HepG2 (cell line): ENCODE measurements around the gene GPER1. TPM values are rescaled to one million over a fixed set of nuclear protein-coding genes. Genes with fewer than 3 reads are reported as not detected.

Source experiments
- ADNP ChIP-seq: sonication (generic); formaldehyde crosslinking; IDR thresholded peaks from 2 replicates; pipeline ENCODE4 v1.4.0; 2020; ENCODE audit warnings: missing genetic modification reagents
- CC2D1A ChIP-seq: sonication (generic); formaldehyde crosslinking; IDR thresholded peaks from 2 replicates; pipeline ENCODE4 v1.8.1; 2023; ENCODE audit warnings: mild to moderate bottlenecking, missing genetic modification reagents
- CREB1 ChIP-seq, 2 experiments: fragments of 450-650 bp in 1 of 2; IDR thresholded peaks; 2 replicates each; pipeline ENCODE4 v1.6.1; 2016 to 2017; ENCODE audit warnings: control low read depth in 1 of 2, mild to moderate bottlenecking in 1 of 2, missing compliant biosample characterization in 1 of 2, missing genetic modification characterization in 1 of 2
- FOXC1 ChIP-seq: sonication (generic); formaldehyde crosslinking; IDR thresholded peaks from 2 replicates; pipeline ENCODE4 v1.8.0; 2022; ENCODE audit warnings: mild to moderate bottlenecking, missing genetic modification reagents, borderline replicate concordance
- MED8 ChIP-seq: sonication (generic); formaldehyde crosslinking; IDR thresholded peaks from 2 replicates; pipeline ENCODE4 v1.8.1; 2023; ENCODE audit warnings: mild to moderate bottlenecking, missing genetic modification reagents; ENCODE audit not compliant: insufficient replicate concordance
- MEIS1 ChIP-seq: sonication (generic); formaldehyde crosslinking; IDR thresholded peaks from 2 replicates; pipeline ENCODE4 v1.9.0; 2021; ENCODE audit warnings: mild to moderate bottlenecking, missing genetic modification reagents, moderate library complexity, borderline replicate concordance
- MXI1 ChIP-seq: IDR thresholded peaks from 3 replicates; pipeline ENCODE4 v1.6.1; 2012; ENCODE audit warnings: low read depth, low read length, inconsistent platforms, borderline replicate concordance
- SP1 ChIP-seq, 2 experiments: fragments of 450-650 bp in 1 of 2; sonication (generic) in 1 of 2; formaldehyde crosslinking in 1 of 2; IDR thresholded peaks; 2 replicates each; pipeline versions ENCODE4 v1.4.0 to v1.6.1; 2016 to 2020; ENCODE audit warnings: missing genetic modification reagents in 1 of 2
- U2AF2 ChIP-seq: fragments of 200-400 bp; formaldehyde crosslinking; IDR thresholded peaks from 2 replicates; pipeline ENCODE4 v1.6.1; 2017; ENCODE audit warnings: low read depth, mild to moderate bottlenecking, low read length
- ZC3H4 ChIP-seq: sonication (generic); formaldehyde crosslinking; IDR thresholded peaks from 2 replicates; pipeline ENCODE4 v1.4.0; 2020; ENCODE audit warnings: missing genetic modification reagents, borderline replicate concordance
- ZNF343 ChIP-seq: sonication (generic); formaldehyde crosslinking; IDR thresholded peaks from 2 replicates; pipeline ENCODE4 v1.4.0; 2020; ENCODE audit warnings: mild to moderate bottlenecking, missing genetic modification reagents
- ZNF713 ChIP-seq: sonication (generic); formaldehyde crosslinking; IDR thresholded peaks from 2 replicates; pipeline ENCODE4 v1.4.0; 2020; ENCODE audit warnings: mild to moderate bottlenecking, missing genetic modification reagents
- ZNF720 ChIP-seq: sonication (generic); formaldehyde crosslinking; IDR thresholded peaks from 2 replicates; pipeline ENCODE4 v1.4.0; 2020; ENCODE audit warnings: missing genetic modification reagents
- ZNF879 ChIP-seq: sonication (generic); formaldehyde crosslinking; IDR thresholded peaks from 2 replicates; pipeline ENCODE4 v1.8.1; 2023; ENCODE audit warnings: missing genetic modification reagents
- polyA plus RNA-seq, 8 experiments: library from polyadenylated mRNA; depleted of rRNA in 3 of 8; stranded (reverse) in 7 of 8; unstranded in 1 of 8; fragments of >200 nt; fragmentation: Illumina TruSeq in 4 of 8; extraction: Trizol in 4 of 8; gene quantifications; 2 replicates each; pipeline versions ENCODE4 v1.2.1 to v1.2.3, GENCODE V29; 2011 to 2016; ENCODE audit warnings: low read depth in 4 of 8, missing spikeins in 1 of 8, mixed read lengths in 1 of 8; ENCODE audit not compliant: insufficient read depth in 1 of 8
- total RNA-seq, 5 experiments: library from RNA; depleted of rRNA; stranded (reverse); fragments of >200 nt; fragmentation: Illumina TruSeq; extraction: Trizol; gene quantifications; 2 replicates each; pipeline ENCODE4 v1.2.3, GENCODE V29; 2016; ENCODE audit warnings: low read depth in 1 of 5
- TF ChIP-seq, protein P1 (sequence below): sonication (generic); formaldehyde crosslinking; IDR thresholded peaks from 2 replicates; pipeline ENCODE4 v1.5.0; 2020; ENCODE audit warnings: missing genetic modification reagents
- TF ChIP-seq, protein P2 (sequence below): sonication (generic); formaldehyde crosslinking; IDR thresholded peaks from 2 replicates; pipeline ENCODE4 v1.8.1; 2023; ENCODE audit warnings: mild to moderate bottlenecking, missing genetic modification reagents, borderline replicate concordance
- TF ChIP-seq, protein P3 (sequence below): sonication (generic); formaldehyde crosslinking; IDR thresholded peaks from 2 replicates; pipeline ENCODE4 v1.5.0; 2020; ENCODE audit warnings: missing genetic modification reagents
- TF ChIP-seq, protein P4 (sequence below): sonication (generic); formaldehyde crosslinking; IDR thresholded peaks from 2 replicates; pipeline ENCODE4 v1.5.1; 2020; ENCODE audit warnings: mild to moderate bottlenecking, missing genetic modification reagents, moderate library complexity
- TF ChIP-seq, protein P5 (sequence below): IDR thresholded peaks from 2 replicates; pipeline ENCODE4 v1.6.1; 2016; ENCODE audit warnings: missing biosample characterization, missing genetic modification reagents, low read depth
- TF ChIP-seq, protein P6 (sequence below): fragments of 450-650 bp; IDR thresholded peaks from 2 replicates; pipeline ENCODE4 v1.6.1; 2016

The GPER1 gene
- total and polyA plus RNA-seq, 2 of the 13 experiments (the other 11 are each of a cell fraction or from before 2014, with no cell fraction given) = 12.7 to 19.7 TPM

DNA sequence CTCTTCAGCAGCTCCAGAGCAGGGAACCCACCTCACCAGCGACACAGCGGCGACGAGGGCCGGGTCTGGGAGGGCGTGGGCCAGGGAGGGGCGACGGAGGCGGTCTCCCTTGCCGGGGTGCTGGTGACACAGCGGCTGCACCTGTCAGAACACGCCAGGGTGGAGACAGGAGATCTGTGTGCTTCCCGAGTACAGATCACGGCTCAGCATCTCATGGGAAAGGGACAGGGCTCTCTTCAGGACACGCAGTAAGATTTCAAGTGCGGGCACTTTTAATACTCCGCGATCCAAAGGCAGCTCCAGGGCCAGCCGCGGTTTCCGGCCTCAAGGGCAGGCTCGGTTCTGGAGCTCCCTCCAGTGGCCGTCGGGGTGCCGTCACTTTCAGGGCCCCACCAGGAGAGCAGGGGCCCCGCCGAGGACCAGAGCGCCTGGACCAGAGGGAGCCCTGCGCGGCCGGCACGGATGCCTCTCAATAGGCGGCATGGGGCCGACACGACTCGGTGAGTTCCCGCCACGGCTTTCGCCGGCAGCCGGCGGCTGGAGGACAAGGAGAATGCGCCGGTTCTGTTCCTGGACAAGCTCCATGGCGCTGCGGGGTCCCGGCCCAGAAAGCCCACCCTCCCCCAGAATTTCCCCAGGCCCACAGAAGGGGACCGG is 22.2 kb upstream of the GPER1 start (continued):
- no peak for TF ChIP-seq SP1 (IDR thresholded peaks at IDR 0.05)
- 0 out of 2 replicates have a peak, but pooled peaks have one; percentile 35 for TF ChIP-seq SP1 (CRISPR knock-in tag; IDR thresholded peaks at IDR 0.05)
- TF ChIP-seq, protein P1, sequence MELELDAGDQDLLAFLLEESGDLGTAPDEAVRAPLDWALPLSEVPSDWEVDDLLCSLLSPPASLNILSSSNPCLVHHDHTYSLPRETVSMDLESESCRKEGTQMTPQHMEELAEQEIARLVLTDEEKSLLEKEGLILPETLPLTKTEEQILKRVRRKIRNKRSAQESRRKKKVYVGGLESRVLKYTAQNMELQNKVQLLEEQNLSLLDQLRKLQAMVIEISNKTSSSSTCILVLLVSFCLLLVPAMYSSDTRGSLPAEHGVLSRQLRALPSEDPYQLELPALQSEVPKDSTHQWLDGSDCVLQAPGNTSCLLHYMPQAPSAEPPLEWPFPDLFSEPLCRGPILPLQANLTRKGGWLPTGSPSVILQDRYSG (CRISPR knock-in tag) = no peak
- TF ChIP-seq, protein P2, sequence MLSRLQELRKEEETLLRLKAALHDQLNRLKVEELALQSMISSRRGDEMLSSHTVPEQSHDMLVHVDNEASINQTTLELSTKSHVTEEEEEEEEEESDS (CRISPR knock-in tag) = no peak
- no peak for TF ChIP-seq ZNF713 (CRISPR knock-in tag)
- TF ChIP-seq ZC3H4 = no peak
- TF ChIP-seq, protein P3, sequence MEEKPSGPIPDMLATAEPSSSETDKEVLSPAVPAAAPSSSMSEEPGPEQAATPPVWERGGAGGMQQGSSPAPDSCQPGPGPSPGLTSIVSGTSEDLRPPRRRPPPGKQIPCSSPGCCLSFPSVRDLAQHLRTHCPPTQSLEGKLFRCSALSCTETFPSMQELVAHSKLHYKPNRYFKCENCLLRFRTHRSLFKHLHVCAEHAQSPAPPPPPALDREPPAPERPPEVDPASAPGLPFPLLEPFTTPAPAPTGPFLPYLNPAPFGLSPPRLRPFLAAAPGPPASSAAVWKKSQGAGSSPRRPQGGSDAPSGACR (CRISPR knock-in tag) = 0 out of 2 replicates have a peak, but pooled peaks have one; percentile 41
- no peak; the same call in 2 of the 3 replicates for TF ChIP-seq MXI1
- no peak for TF ChIP-seq U2AF2
- TF ChIP-seq MEIS1 (CRISPR knock-in tag) = no peak
- no peak for TF ChIP-seq CREB1 (IDR thresholded peaks at IDR 0.05)
- TF ChIP-seq CREB1 (CRISPR knock-in tag; IDR thresholded peaks at IDR 0.05) = no peak
- TF ChIP-seq, protein P4, sequence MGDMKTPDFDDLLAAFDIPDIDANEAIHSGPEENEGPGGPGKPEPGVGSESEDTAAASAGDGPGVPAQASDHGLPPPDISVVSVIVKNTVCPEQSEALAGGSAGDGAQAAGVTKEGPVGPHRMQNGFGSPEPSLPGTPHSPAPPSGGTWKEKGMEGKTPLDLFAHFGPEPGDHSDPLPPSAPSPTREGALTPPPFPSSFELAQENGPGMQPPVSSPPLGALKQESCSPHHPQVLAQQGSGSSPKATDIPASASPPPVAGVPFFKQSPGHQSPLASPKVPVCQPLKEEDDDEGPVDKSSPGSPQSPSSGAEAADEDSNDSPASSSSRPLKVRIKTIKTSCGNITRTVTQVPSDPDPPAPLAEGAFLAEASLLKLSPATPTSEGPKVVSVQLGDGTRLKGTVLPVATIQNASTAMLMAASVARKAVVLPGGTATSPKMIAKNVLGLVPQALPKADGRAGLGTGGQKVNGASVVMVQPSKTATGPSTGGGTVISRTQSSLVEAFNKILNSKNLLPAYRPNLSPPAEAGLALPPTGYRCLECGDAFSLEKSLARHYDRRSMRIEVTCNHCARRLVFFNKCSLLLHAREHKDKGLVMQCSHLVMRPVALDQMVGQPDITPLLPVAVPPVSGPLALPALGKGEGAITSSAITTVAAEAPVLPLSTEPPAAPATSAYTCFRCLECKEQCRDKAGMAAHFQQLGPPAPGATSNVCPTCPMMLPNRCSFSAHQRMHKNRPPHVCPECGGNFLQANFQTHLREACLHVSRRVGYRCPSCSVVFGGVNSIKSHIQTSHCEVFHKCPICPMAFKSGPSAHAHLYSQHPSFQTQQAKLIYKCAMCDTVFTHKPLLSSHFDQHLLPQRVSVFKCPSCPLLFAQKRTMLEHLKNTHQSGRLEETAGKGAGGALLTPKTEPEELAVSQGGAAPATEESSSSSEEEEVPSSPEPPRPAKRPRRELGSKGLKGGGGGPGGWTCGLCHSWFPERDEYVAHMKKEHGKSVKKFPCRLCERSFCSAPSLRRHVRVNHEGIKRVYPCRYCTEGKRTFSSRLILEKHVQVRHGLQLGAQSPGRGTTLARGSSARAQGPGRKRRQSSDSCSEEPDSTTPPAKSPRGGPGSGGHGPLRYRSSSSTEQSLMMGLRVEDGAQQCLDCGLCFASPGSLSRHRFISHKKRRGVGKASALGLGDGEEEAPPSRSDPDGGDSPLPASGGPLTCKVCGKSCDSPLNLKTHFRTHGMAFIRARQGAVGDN (CRISPR knock-in tag) = peak; percentile 77
- TF ChIP-seq ZNF343 = no peak
- no peak for TF ChIP-seq CC2D1A (CRISPR knock-in tag)
- TF ChIP-seq ZNF720 (CRISPR knock-in tag) = no peak
- TF ChIP-seq FOXC1 (CRISPR knock-in tag) = peak; percentile 60; the same call in 1 of the 2 replicates
- TF ChIP-seq, protein P5, sequence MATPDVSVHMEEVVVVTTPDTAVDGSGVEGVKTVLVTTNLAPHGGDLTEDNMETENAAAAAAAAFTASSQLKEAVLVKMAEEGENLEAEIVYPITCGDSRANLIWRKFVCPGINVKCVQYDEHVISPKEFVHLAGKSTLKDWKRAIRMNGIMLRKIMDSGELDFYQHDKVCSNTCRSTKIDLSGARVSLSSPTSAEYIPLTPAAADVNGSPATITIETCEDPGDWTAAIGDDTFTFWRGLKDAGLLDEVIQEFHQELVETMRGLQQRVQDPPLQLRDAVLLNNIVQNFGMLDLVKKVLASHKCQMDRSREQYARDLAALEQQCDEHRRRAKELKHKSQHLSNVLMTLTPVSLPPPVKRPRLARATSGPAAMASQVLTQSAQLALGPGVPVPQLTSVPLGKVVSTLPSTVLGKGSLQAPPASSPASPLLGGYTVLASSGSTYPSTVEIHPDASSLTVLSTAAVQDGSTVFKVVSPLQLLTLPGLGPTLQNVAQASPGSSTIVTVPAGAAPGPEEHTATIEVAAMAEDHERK (CRISPR knock-in tag) = no peak
- TF ChIP-seq ZNF879 (CRISPR knock-in tag) = no peak
- no peak for TF ChIP-seq ADNP (CRISPR knock-in tag)
- TF ChIP-seq, protein P6, sequence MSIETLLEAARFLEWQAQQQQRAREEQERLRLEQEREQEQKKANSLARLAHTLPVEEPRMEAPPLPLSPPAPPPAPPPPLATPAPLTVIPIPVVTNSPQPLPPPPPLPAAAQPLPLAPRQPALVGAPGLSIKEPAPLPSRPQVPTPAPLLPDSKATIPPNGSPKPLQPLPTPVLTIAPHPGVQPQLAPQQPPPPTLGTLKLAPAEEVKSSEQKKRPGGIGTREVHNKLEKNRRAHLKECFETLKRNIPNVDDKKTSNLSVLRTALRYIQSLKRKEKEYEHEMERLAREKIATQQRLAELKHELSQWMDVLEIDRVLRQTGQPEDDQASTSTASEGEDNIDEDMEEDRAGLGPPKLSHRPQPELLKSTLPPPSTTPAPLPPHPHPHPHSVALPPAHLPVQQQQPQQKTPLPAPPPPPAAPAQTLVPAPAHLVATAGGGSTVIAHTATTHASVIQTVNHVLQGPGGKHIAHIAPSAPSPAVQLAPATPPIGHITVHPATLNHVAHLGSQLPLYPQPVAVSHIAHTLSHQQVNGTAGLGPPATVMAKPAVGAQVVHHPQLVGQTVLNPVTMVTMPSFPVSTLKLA = no peak
- TF ChIP-seq MED8 = no peak
